HL-60 (cell line): Measurements from ENCODE around the gene ATP5PO.

ENCODE experiments used
- CTCF ChIP-seq: IDR thresholded peaks from one replicate; pipeline ENCODE4 v1.5.1; 2011; ENCODE audit warnings: low read length, control low read depth, inconsistent platforms; ENCODE audit not compliant: insufficient read depth
- POLR2AphosphoS5 ChIP-seq: IDR thresholded peaks from 2 replicates; pipeline ENCODE4 v1.6.1; 2012; ENCODE audit warnings: low read depth
- REST ChIP-seq: IDR thresholded peaks from 2 replicates; pipeline ENCODE4 v1.6.1; 2012; ENCODE audit warnings: low read depth; ENCODE audit not compliant: insufficient replicate concordance
- SPI1 ChIP-seq: IDR thresholded peaks from 2 replicates; pipeline ENCODE4 v1.6.1; 2012; ENCODE audit warnings: low read depth, mild to moderate bottlenecking, borderline replicate concordance

GRCh38 chr21:33869873-33870272, 45.7 kb downstream of the ATP5PO start:
- TF ChIP-seq CTCF: no peak
- no peak for TF ChIP-seq REST
- no peak for TF ChIP-seq POLR2AphosphoS5
- no peak for TF ChIP-seq SPI1
